MG63 (cell line): ENCODE measurements around the gene SETD4. TPM values are rescaled to one million over a fixed set of nuclear protein-coding genes. Genes with fewer than 3 reads are reported as not detected.
"Not testable (repeated sequence)": the region's sequence is repeated elsewhere in the genome, so short reads cannot be mapped to it uniquely, and the experiment has no call there.

ENCODE experiments used
- DNase-seq: peaks from one replicate; pipeline ENCODE4 v3.0.0-alpha.2; 2020
- H3K27me3 ChIP-seq: fragments of 250-450 bp; sonication (Bioruptor Pico); 2 replicates; pipeline ENCODE4 v1.5.1; 2020; ENCODE audit warnings: mild to moderate bottlenecking, moderate library complexity
- H3K36me3 ChIP-seq: fragments of 250-450 bp; sonication (Bioruptor Pico); 2 replicates; pipeline ENCODE4 v1.5.1; 2020; ENCODE audit warnings: mild to moderate bottlenecking, moderate library complexity
- H3K4me3 ChIP-seq: fragments of 250-450 bp; sonication (Bioruptor Pico); 2 replicates; pipeline ENCODE4 v1.5.1; 2020; ENCODE audit warnings: mild to moderate bottlenecking, moderate library complexity
- H3K9me3 ChIP-seq: fragments of 250-450 bp; sonication (Bioruptor Pico); 2 replicates; pipeline ENCODE4 v1.5.1; 2020; ENCODE audit warnings: mild to moderate bottlenecking, moderate library complexity
- total RNA-seq: library from RNA; depleted of rRNA; stranded (reverse); fragments of >200 nt; shearing (Covaris generic); gene quantifications from 2 replicates; pipeline ENCODE4 v1.2.3, GENCODE V29; 2014; ENCODE audit warnings: low replicate concordance

SETD4 gene
- total RNA-seq, 1 experiment from 2014 or later = 12.1 TPM

DNA sequence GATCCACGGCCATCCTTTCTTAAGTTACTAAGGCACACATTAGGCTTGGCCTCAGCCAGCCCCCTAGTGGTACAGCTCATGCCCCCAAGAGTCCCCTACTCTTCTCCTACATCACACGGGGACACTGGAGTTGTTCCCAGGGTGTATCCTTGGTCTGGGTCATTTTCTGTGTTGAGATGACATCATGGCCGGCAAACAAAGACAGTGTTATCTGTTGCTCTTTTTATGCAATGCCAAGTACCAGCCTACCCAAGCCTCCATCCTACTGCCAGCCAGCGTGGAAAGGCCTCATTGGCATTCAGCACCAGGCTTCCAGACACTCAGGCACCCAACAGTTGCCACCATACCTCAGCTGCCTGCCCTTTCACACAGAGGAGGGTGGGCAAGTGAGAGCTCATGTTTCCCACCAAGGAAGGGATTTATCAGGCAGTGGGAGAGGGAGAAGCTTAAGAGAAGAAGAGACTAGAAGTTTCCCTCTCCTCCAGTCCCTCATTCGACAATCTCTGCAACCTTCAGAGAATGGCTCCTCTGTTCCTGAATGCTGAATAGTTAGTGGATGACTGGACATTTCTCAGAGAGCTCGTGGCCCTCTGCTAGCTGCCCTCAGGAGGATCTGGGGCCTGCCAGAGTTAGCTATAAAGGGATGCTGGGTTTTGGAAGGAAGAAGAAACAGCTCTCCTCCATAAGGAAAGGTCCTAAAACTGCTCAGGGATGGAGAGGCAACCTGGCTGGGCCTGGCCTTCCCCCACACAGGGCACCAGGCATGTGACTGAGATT, 27.2 kb upstream of the SETD4 start:
- Histone ChIP-seq H3K4me3 (no peak overlapping the region), H3K36me3 (no peaks in the 10 kb centered on the region), H3K9me3 (no peaks in the 10 kb centered on the region), H3K27me3 (no peaks in the 10 kb centered on the region)
- no peak for DNase-seq

DNA sequence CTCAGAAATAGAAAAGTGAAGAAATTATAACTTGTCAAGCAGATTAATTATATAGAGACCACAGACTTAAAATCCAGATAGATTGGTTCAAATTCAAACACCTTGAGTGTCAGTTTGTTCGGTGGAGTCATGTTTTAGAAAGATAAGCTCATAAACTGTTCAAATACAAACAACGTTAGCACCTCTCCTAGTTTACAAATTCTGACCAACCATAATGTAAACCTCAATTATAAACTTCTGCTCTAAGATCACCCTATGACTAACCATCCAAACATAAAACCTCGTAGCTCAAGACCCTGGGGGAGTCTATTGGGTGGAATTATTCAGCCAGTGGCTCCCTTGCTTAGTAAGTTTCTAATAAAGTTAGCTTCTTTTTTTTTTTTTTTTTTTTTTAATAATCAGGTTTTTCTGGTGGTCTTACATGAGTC, 21.9 kb upstream of the SETD4 start:
- H3K4me3 ChIP-seq = no peak overlapping the region
- H3K9me3 ChIP-seq = no peaks in the 10 kb centered on the region
- no peak for DNase-seq
- no peaks in the 10 kb centered on the region for H3K27me3 ChIP-seq
- no peaks in the 10 kb centered on the region for H3K36me3 ChIP-seq

DNA sequence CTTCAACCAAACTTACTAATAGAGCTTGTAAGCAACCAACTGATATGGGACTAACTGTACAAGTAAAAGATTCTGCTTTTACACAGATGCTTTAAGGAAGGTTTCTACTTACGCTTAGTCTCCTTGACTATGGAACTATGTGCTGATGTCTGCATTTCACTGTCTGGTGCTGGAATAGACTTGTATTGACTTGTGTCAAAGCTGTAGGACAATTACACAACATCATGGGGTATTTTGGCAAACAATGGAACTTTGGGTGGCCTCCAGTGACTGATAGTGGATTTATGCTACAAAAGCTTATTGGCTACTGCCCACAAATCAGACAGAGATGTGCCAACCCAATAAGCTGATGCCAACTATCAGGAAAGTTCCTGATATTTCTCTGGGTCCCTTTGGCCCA, 20.1 kb upstream of the SETD4 start:
- H3K4me3 ChIP-seq = no peak overlapping the region
- H3K36me3 ChIP-seq = no peaks in the 10 kb centered on the region
- H3K9me3 ChIP-seq = no peaks in the 10 kb centered on the region
- DNase-seq = no peak
- H3K27me3 ChIP-seq = no peaks in the 10 kb centered on the region

DNA sequence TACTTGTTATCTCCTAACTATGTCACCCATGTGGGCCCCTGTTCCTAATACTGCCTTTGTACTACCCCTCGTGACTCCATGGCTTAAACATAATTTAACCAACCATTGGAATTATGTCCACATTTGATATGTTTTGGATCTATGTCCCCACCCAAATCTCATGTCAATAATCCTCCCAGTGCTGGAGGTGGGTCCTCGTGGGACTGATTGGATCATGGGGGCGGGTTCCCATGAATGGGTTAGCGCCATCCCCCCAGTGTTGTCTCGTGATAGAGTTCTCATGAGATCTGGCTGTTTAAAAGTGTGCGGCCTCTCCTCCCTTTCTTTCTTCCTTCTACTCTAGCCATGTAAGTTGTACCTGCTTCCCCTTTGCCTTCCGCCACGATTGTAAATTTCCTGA, 19.3 kb upstream of the SETD4 start:
- no peak overlapping the region for H3K4me3 ChIP-seq
- H3K36me3 ChIP-seq = no peaks in the 10 kb centered on the region
- no peaks in the 10 kb centered on the region for H3K27me3 ChIP-seq
- no peaks in the 10 kb centered on the region for H3K9me3 ChIP-seq
- no peak for DNase-seq

DNA sequence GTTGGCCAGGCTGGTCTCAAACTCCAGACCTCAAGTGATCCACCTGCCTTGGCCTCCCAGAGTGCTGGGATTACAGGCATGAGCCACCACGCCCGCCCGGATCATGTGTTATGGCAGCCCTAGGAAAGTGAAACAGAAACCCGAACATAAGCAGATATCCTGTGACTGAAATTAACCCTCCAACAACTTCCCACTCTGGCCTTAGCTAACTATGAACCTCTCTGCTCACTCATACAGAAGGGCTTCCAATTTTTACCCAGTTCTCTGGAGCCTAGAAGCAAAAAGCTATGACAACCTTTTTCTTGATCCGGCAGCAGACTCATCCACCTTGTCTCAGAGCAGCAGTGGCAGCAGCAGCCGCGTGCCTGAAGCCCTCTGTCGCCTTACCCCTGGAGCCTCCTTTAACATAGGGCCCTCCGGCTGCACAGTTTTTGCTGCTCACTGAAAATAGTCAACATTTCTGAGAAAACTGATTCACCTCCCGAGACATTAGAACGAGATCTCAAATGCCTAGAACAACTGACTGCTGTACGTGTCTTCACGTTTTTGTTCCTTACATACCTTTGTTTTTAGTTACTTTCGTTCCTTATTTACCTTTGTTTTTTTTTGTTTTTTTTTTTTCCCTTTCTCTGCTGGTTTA, 18.8 kb upstream of the SETD4 start:
- Histone ChIP-seq H3K36me3 (no peaks in the 10 kb centered on the region), H3K27me3 (no peaks in the 10 kb centered on the region), H3K4me3 (no peak overlapping the region), H3K9me3 (no peaks in the 10 kb centered on the region)
- DNase-seq = no peak

DNA sequence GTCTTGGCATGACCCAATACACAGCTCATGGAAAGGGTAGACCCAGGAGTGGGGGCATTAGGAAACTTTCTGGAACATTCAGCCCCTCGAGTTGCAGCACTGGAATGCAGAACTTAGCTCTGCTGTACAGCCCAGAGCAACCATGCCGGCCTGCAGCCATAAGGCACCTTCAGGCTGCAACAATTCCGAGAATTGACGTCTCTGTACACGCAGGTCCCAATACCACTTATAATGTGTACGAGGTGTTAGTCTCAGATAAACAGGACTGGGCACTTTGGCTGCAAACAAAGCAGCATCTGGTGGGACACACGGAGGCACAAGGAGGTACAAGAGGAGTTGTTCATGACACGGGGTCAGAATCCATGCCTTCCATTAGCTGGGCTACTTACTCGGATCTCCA, 17.4 kb upstream of the SETD4 start:
- H3K9me3 ChIP-seq = no peaks in the 10 kb centered on the region
- no peak for DNase-seq
- H3K4me3 ChIP-seq = no peak overlapping the region
- H3K27me3 ChIP-seq = no peaks in the 10 kb centered on the region
- peaks cover under 1% of the 10 kb centered on the region for H3K36me3 ChIP-seq

DNA sequence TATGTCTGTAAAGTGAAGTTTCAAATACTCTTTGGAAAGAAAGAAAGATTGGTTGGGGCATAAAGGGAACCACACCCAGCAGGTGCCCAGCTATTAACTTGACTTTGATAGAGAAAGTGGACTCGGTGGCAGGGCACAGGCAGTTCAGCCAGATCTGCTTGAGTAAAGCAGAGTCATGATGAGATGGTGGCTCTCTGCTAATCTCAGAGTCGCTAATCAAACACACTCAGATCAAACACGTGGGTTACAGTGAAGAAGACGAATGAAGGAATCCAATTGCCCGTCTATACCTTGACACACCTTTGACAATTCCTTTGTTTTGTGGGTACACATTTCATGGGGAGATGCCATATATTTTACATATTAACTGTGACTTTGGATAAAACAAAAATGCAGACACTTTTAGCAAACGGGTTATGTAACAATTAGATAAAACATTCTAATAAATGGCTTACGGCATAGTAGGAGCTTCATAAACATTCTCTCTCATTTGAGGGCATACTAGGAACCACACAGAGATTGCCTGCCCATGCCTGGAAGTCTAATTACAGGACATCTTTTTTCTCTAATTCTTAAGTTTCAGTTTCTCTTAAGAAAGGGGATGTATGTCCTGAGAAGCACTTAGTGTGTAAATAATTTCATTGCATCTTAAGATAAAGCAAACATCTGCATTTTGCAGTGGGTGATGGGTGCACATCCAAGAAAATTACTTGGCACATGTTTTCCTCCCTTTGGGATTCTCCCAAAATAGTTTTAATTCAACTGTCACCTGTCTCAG, 16.7 kb upstream of the SETD4 start:
- Histone ChIP-seq H3K36me3 (peaks cover 7% of the 10 kb centered on the region), H3K4me3 (no peak overlapping the region), H3K27me3 (no peaks in the 10 kb centered on the region), H3K9me3 (no peaks in the 10 kb centered on the region)
- DNase-seq = no peak

DNA sequence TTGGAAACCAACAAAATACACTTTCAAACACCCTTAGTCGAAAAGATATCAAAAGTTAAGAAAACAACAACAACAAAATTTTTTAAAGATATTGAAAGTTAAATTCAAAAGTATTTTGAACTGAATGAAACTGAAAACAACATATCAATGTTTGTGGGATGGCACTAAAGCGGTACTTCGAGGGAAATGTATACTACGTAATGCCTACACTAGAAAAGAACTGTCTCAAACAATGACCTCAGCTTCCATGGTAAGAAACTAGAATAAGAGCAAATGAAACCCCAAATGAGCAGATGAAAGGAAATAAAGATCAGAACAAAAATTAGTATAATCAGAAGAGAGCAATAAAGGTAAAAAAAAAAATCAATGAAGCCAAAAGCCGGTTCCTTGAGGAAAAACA, 15.6 kb upstream of the SETD4 start:
- DNase-seq = no peak
- peaks cover 16% of the 10 kb centered on the region for H3K36me3 ChIP-seq
- H3K4me3 ChIP-seq = no peak overlapping the region
- no peaks in the 10 kb centered on the region for H3K27me3 ChIP-seq
- H3K9me3 ChIP-seq = no peaks in the 10 kb centered on the region

DNA sequence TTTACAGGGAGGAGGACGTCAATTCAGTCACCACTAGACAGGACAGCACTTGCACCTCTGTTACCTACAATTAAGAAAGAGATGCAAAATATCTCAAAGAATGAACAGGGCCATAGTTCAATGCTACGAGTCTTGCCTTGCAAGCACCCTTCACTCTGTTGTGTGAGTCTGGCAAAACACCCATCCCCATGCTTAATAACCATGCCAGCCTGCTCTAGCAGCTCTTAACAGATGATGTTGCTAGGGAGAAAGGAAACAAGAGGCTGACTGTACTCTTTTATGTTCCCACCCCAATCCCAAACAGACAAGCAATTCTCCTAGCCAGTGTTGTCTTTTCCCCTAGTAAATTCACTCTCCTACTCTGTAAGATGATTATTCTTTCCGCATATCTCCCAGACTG, 14.8 kb upstream of the SETD4 start:
- DNase-seq = no peak
- H3K9me3 ChIP-seq = no peaks in the 10 kb centered on the region
- no peaks in the 10 kb centered on the region for H3K27me3 ChIP-seq
- H3K36me3 ChIP-seq = peaks cover 16% of the 10 kb centered on the region
- no peak overlapping the region for H3K4me3 ChIP-seq

DNA sequence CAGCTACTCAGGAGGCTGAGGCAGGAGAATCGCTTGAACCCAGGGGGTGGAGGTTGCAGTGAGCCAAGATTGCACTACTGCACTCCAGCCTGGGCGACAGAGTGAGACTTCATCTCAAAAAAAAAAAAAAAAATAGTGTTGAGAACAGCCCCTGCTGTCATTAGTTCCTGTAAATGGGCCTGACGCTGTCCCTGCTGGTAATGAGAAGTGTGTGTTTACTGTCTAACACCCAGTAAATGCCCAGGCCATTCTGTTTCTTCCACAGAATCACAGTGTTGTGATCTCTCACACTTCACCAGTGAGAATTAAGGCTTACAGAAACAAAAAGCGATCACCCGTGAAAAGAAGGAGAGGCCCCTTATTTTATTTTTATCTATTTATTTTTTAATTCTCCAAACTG, 13.6 kb upstream of the SETD4 start:
- DNase-seq, H3K4me3 ChIP-seq, H3K9me3 ChIP-seq, H3K27me3 ChIP-seq: not testable (repeated sequence)
- H3K36me3 ChIP-seq = peaks cover 18% of the 10 kb centered on the region

DNA sequence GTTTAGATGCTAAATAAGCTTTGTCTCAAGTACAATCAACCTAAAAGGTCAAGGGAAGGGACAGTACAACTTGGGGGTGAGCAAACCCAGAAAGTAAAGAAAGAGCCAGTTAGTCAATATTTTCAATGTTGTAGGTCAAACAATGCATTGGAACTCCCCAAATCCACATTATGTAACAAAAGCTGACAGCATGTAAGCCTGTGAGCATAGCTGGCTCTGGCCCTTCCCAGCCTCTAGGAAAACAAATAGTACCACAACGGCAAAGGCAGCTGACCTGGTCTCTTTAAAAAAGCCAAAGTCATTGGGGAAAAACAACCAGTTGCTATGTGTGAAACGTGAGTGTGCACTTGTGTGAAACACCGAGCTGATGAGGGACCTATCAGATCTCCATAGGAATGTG, 12.9 kb upstream of the SETD4 start:
- H3K9me3 ChIP-seq = peaks cover 10% of the 10 kb centered on the region
- DNase-seq = no peak
- no peak overlapping the region for H3K4me3 ChIP-seq
- H3K27me3 ChIP-seq = no peaks in the 10 kb centered on the region
- H3K36me3 ChIP-seq = peaks cover 18% of the 10 kb centered on the region

DNA sequence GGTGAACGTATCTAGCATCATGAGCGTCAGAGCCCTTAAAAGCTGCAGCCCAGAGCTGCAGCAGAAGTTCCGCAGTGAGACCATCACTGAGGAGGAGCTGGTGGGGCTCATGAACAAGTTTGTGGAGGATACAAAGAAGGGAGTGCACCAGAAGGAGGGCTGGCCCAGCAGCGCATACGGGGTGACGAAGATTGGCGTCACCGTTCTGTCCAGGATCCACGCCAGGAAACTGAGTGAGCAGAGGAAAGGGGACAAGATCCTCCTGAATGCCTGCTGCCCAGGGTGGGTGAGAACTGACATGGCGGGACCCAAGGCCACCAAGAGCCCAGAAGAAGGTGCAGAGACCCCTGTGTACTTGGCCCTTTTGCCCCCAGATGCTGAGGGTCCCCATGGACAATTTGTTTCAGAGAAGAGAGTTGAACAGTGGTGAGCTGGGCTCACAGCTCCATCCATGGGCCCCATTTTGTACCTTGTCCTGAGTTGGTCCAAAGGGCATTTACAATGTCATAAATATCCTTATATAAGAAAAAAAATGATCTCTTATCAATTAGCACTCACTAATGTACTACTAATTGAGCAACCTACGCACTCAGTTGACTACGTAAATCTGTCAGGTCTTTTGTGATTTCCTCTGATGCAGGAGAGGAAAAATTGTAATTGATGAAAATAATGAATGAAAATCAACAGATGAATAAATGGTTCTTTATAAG, 12.3 kb upstream of the SETD4 start:
- Histone ChIP-seq H3K27me3 (no peaks in the 10 kb centered on the region), H3K36me3 (peaks cover 18% of the 10 kb centered on the region), H3K9me3 (peaks cover 13% of the 10 kb centered on the region), H3K4me3 (no peak overlapping the region)
- no peak for DNase-seq

DNA sequence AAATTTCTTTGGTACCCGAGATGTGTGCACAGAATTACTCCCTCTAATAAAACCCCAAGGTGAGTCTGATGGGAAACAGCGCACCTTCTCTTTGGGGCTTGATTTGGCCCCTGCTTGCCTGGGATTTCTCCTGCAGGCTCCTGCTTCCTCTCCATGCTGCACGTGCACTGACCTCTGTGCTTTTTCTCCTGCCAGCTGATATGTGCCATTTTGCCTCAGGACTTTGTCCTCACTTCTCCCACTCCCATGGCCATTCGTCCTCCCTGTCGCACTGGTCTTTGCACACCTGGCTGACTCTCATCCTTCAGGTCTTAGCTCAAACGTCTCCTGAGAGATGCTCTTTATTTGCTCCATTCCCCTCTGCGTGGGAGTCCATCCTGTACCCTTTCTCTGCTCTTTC, 10.7 kb upstream of the SETD4 start:
- Histone ChIP-seq H3K4me3 (peak overlapping the region; percentile 66; the same call in 1 of the 2 replicates), H3K9me3 (peaks cover 13% of the 10 kb centered on the region), H3K36me3 (peaks cover 18% of the 10 kb centered on the region), H3K27me3 (no peaks in the 10 kb centered on the region)
- no peak for DNase-seq

DNA sequence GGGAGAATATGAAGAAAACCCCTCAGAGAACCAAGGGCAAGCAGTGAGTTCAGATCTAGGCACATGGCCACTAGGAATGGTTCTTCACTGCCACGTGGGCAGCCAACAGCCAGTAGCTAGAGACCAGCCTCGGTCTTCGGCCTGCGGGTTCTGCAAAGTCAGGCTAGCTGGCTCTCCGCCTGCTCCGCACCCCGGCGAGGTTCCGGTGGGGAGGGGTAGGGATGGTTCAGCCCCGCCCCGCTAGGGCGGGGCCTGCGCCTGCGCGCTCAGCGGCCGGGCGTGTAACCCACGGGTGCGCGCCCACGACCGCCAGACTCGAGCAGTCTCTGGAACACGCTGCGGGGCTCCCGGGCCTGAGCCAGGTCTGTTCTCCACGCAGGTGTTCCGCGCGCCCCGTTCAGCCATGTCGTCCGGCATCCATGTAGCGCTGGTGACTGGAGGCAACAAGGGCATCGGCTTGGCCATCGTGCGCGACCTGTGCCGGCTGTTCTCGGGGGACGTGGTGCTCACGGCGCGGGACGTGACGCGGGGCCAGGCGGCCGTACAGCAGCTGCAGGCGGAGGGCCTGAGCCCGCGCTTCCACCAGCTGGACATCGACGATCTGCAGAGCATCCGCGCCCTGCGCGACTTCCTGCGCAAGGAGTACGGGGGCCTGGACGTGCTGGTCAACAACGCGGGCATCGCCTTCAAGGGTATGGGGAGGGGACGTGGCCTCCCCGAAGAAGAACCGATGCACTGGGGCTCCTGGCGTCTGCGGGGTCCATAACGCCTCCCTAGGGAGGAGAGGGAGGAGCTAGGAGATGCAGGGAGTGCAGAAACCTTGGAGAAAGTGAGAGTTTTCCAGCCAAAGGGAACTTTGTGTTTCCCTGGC, 9.6 kb upstream of the SETD4 start, which contains the start of gene CBR1:
CBR1 (plus strand) TSS at position 312 of the 871 bp plus-strand sequence; CDS start at position 404, 92 bp downstream.
- Histone ChIP-seq H3K9me3 (peaks cover 13% of the 10 kb centered on the region), H3K36me3 (peaks cover 18% of the 10 kb centered on the region), H3K4me3 (peak within 1 kb of the TSS; percentile 66), H3K27me3 (no peaks in the 10 kb centered on the region)
- DNase-seq = peak; percentile 93

DNA sequence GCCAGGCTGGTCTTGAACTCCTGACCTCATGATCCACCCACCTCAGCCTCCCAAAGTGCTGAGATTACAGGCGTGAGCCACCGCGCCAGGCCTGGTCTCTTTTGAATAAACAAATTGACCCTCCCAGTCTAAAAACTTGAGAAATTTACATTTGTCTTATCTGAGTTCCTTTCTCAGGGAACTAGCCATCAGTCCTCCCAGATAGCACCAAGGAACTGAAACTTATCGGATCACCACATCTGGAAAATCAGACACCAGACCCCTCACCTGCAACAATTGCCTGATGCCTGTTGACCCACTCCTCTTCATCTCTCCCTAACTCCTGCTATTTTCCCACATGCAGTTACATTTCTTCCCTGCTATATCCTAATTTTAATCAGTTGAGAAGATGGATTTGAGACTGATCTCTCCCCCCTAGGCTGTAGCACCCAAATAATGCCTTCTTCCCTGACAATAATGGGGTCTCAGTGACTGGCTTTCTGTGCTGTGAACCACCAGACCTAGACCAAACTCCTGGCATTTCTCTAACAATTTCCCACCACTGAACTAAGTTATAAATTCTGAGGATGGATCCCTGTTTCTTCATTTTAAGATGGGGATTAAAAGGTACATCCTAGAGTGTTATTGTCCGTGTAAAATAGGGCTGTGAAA, 8.5 kb upstream of the SETD4 start:
- H3K36me3 ChIP-seq = peaks cover 18% of the 10 kb centered on the region
- H3K27me3 ChIP-seq = no peaks in the 10 kb centered on the region
- DNase-seq = no peak
- no peak overlapping the region for H3K4me3 ChIP-seq
- H3K9me3 ChIP-seq = peaks cover 13% of the 10 kb centered on the region
